Loucy (cell line): Measurements from ENCODE around the gene RPH3AL.

Source experiments
- H2AFZ ChIP-seq: fragments of 200-600 bp; sonication (generic); 2 replicates; pipeline ENCODE4 v1.6.0; 2016; ENCODE audit warnings: antibody characterized with exemption, mild to moderate bottlenecking, low read length, moderate library complexity
- H3F3A ChIP-seq: fragments of 200-600 bp; 2 replicates; pipeline ENCODE4 v1.6.0; 2016; ENCODE audit warnings: antibody characterized with exemption, low read depth, mild to moderate bottlenecking
- H3K27me3 ChIP-seq: fragments of 200-600 bp; sonication (generic); 2 replicates; pipeline ENCODE4 v1.6.1; 2014; ENCODE audit warnings: low read length, mild to moderate bottlenecking; ENCODE audit not compliant: insufficient read depth, poor library complexity, severe bottlenecking
- H3K36me3 ChIP-seq: fragments of 200-600 bp; sonication (generic); 2 replicates; pipeline ENCODE4 v1.6.1; 2016; ENCODE audit warnings: low read length; ENCODE audit not compliant: insufficient read depth
- H3K4me1 ChIP-seq: fragments of 200-600 bp; sonication (generic); 2 replicates; pipeline ENCODE4 v1.5.1; 2014; ENCODE audit warnings: low read length, mild to moderate bottlenecking; ENCODE audit not compliant: insufficient read depth, poor library complexity, severe bottlenecking
- H3K4me2 ChIP-seq: fragments of 200-600 bp; sonication (generic); 2 replicates; pipeline ENCODE4 v1.6.0; 2014; ENCODE audit warnings: antibody characterized with exemption, low read length, low read depth, mild to moderate bottlenecking; ENCODE audit not compliant: poor library complexity, severe bottlenecking
- H3K4me3 ChIP-seq: fragments of 200-600 bp; sonication (generic); 2 replicates; pipeline ENCODE4 v1.5.1; 2014; ENCODE audit warnings: low read length, mild to moderate bottlenecking, mixed read lengths; ENCODE audit not compliant: poor library complexity, severe bottlenecking
- H3K79me2 ChIP-seq: fragments of 200-600 bp; sonication (generic); 2 replicates; pipeline ENCODE4 v1.6.1; 2014; ENCODE audit warnings: low read length; ENCODE audit not compliant: insufficient read depth
- H3K9ac ChIP-seq: fragments of 200-600 bp; sonication (generic); 2 replicates; pipeline ENCODE4 v1.6.0; 2014; ENCODE audit warnings: mild to moderate bottlenecking, low read depth, low read length, moderate library complexity; ENCODE audit not compliant: poor library complexity, severe bottlenecking
- H3K9me2 ChIP-seq: fragments of 200-600 bp; sonication (generic); replicated peaks from 2 replicates; pipeline ENCODE4 v1.6.1; 2016; ENCODE audit warnings: low read depth, low read length, mixed read lengths
- H3K9me3 ChIP-seq: fragments of 200-600 bp; sonication (generic); 2 replicates; pipeline ENCODE4 v1.6.1; 2014; ENCODE audit warnings: mild to moderate bottlenecking, antibody characterized with exemption, low read length, low read depth; ENCODE audit not compliant: insufficient read depth
- H4K20me1 ChIP-seq: fragments of 200-600 bp; sonication (generic); 2 replicates; pipeline ENCODE4 v1.6.0; 2014; ENCODE audit warnings: antibody characterized with exemption, low read length, mild to moderate bottlenecking; ENCODE audit not compliant: insufficient read depth, poor library complexity, severe bottlenecking
- CTCF ChIP-seq: fragments of 200-600 bp; sonication (generic); conservative IDR thresholded peaks from 2 replicates; pipeline ENCODE4 v1.5.1; 2014; ENCODE audit warnings: mild to moderate bottlenecking, antibody characterized with exemption, low read length
- EZH2phosphoT487 ChIP-seq: fragments of 200-600 bp; IDR thresholded peaks from 2 replicates; pipeline ENCODE4 v1.6.1; 2018; ENCODE audit warnings: antibody characterized with exemption, mild to moderate bottlenecking, moderate library complexity, borderline replicate concordance

Gene RPH3AL

GRCh38 chr17:231191-231965 lies 121.2 kb downstream of the RPH3AL start:
- H3K4me1 ChIP-seq: peaks cover 5% of the 10 kb centered on the region
- H3K9me2 ChIP-seq: no peaks in the 10 kb centered on the region
- H3K9me3 ChIP-seq: peaks cover 4% of the 10 kb centered on the region; the same call in 1 of the 2 replicates
- no peaks in the 10 kb centered on the region for H3K36me3 ChIP-seq
- no peaks in the 10 kb centered on the region for H3K27me3 ChIP-seq
- H4K20me1 ChIP-seq: no peaks in the 10 kb centered on the region
- no peaks in the 10 kb centered on the region for H3K79me2 ChIP-seq
- H3K9ac ChIP-seq: no peak overlapping the region
- TF ChIP-seq EZH2phosphoT487 (no peak), CTCF (no peak)
- H3K4me3 ChIP-seq: no peak overlapping the region
- H2AFZ ChIP-seq: no peak overlapping the region
- H3K4me2 ChIP-seq: no peak overlapping the region
- H3F3A ChIP-seq: no peaks in the 10 kb centered on the region

- no peak for TF ChIP-seq CTCF
- TF ChIP-seq EZH2phosphoT487: no peak
- Histone ChIP-seq H3K4me1 (peaks cover 5% of the 10 kb centered on the region), H3K4me2 (no peak overlapping the region), H4K20me1 (no peaks in the 10 kb centered on the region), H3F3A (no peaks in the 10 kb centered on the region), H3K79me2 (no peaks in the 10 kb centered on the region), H3K9ac (no peak overlapping the region), H3K27me3 (no peaks in the 10 kb centered on the region), H3K9me2 (no peaks in the 10 kb centered on the region), H3K4me3 (no peak overlapping the region), H3K36me3 (no peaks in the 10 kb centered on the region), H3K9me3 (no peaks in the 10 kb centered on the region; the same call in 1 of the 2 replicates), H2AFZ (no peak overlapping the region)
Measured at GRCh38 chr17:230395-230770, 122.2 kb downstream of the RPH3AL start.

- Histone ChIP-seq H3K36me3 (no peaks in the 10 kb centered on the region), H3K79me2 (no peaks in the 10 kb centered on the region), H3K4me3 (no peak overlapping the region), H3K27me3 (no peaks in the 10 kb centered on the region), H3K4me1 (peaks cover 5% of the 10 kb centered on the region), H3K9ac (no peak overlapping the region), H3K9me2 (no peaks in the 10 kb centered on the region), H3K4me2 (no peak overlapping the region), H3F3A (no peaks in the 10 kb centered on the region), H2AFZ (no peak overlapping the region), H4K20me1 (no peaks in the 10 kb centered on the region), H3K9me3 (no peaks in the 10 kb centered on the region; the same call in 1 of the 2 replicates)
- TF ChIP-seq CTCF: no peak
- TF ChIP-seq EZH2phosphoT487: no peak
Measured at GRCh38 chr17:229709-230394, 122.8 kb downstream of the RPH3AL start.
